ENCODE measurements around the gene LRG1. TPM values are rescaled to one million over a fixed set of nuclear protein-coding genes. Genes with fewer than 3 reads are reported as not detected.

Gene LRG1
- total and polyA plus RNA-seq, 12 donors = 0.33 to 52.5 (median 1.6) TPM; not detected in 1

GRCh38 chr19:4494691-4495064 lies 45.2 kb downstream of the LRG1 start:
- TF ChIP-seq POLR2A (IDR thresholded peaks at IDR 0.05) (no peak), CTCF (IDR thresholded peaks at IDR 0.05) (no peak)
- Histone ChIP-seq H3K4me3 (no peak overlapping the region), H3K27ac (no peak overlapping the region), H3K9me3 (replicated peaks in 1 of 3) (no peaks in the 10 kb centered on the region), H3K36me3 (replicated peaks in 1 of 2) (peaks cover 0 to 82% of the 10 kb centered on the region in 2 donors), H3K4me1 (replicated peaks in 1 of 2) (no peaks in the 10 kb centered on the region), H3K27me3 (no peaks in the 10 kb centered on the region)
- WGBS, 4 donors = 96 to 99% (median 97%) methylated on average over 7 to 8 of the region's 8 CpGs
- DNase-seq = no peak
- intact Hi-C loops (cut with DNase I) = no loop called here

GRCh38 chr19:4493929-4494690 lies 45.7 kb downstream of the LRG1 start:
- H3K36me3 ChIP-seq (replicated peaks in 1 of 2) = peaks cover 0 to 82% of the 10 kb centered on the region in 2 donors

GRCh38 chr19:4493104-4493928 lies 46.5 kb downstream of the LRG1 start:
- Histone ChIP-seq H3K4me3 (no peak overlapping the region), H3K27me3 (no peaks in the 10 kb centered on the region), H3K36me3 (replicated peaks in 1 of 2) (peaks cover 0 to 81% of the 10 kb centered on the region in 2 donors), H3K9me3 (replicated peaks in 1 of 3) (no peaks in the 10 kb centered on the region), H3K4me1 (replicated peaks in 1 of 2) (no peaks in the 10 kb centered on the region), H3K27ac (no peak overlapping the region)
- intact Hi-C loops (cut with DNase I) = no loop called here
- 91 to 97% (median 94%) methylated on average over 17 to 40 of the region's 41 CpGs for WGBS, 4 donors
- TF ChIP-seq CTCF (IDR thresholded peaks at IDR 0.05) (no peak), POLR2A (IDR thresholded peaks at IDR 0.05) (no peak)
- DNase-seq = no peak

More at GRCh38 chr19:4493929-4494690, 45.7 kb downstream of the LRG1 start:
- H3K9me3 ChIP-seq (replicated peaks in 1 of 3) = no peaks in the 10 kb centered on the region
- intact Hi-C loops (cut with DNase I) = no loop called here
- 94 to 96% (median 94%) methylated on average over 46 to 61 of the region's 61 CpGs for WGBS, 4 donors
- no peaks in the 10 kb centered on the region for H3K27me3 ChIP-seq
- DNase-seq = no peak
- no peak overlapping the region for H3K4me3 ChIP-seq
- no peak for TF ChIP-seq POLR2A (IDR thresholded peaks at IDR 0.05)
- no peak for TF ChIP-seq CTCF (IDR thresholded peaks at IDR 0.05)
- no peak overlapping the region for H3K27ac ChIP-seq
- no peaks in the 10 kb centered on the region for H3K4me1 ChIP-seq (replicated peaks in 1 of 2)

- Histone ChIP-seq H3K4me3 (no peak overlapping the region), H3K27me3 (no peaks in the 10 kb centered on the region), H3K36me3 (replicated peaks in 1 of 2) (peaks cover 0 to 73% of the 10 kb centered on the region in 2 donors), H3K27ac (no peak overlapping the region), H3K4me1 (replicated peaks in 1 of 2) (no peaks in the 10 kb centered on the region), H3K9me3 (replicated peaks in 1 of 3) (no peaks in the 10 kb centered on the region)
- no peak for DNase-seq
- intact Hi-C loops (cut with DNase I) = no loop called here
- WGBS, 4 donors = 96 to 100% (median 98%) methylated on average over 3 of the region's 3 CpGs
- TF ChIP-seq POLR2A (IDR thresholded peaks at IDR 0.05) (no peak), CTCF (IDR thresholded peaks at IDR 0.05) (no peak)
Observed at GRCh38 chr19:4492337-4493103, 47.3 kb downstream of the LRG1 start.

Measured in adrenal gland (tissue), 12 donors.